ENCODE results near the gene CACNG8.

- TF ChIP-seq, protein P1, sequence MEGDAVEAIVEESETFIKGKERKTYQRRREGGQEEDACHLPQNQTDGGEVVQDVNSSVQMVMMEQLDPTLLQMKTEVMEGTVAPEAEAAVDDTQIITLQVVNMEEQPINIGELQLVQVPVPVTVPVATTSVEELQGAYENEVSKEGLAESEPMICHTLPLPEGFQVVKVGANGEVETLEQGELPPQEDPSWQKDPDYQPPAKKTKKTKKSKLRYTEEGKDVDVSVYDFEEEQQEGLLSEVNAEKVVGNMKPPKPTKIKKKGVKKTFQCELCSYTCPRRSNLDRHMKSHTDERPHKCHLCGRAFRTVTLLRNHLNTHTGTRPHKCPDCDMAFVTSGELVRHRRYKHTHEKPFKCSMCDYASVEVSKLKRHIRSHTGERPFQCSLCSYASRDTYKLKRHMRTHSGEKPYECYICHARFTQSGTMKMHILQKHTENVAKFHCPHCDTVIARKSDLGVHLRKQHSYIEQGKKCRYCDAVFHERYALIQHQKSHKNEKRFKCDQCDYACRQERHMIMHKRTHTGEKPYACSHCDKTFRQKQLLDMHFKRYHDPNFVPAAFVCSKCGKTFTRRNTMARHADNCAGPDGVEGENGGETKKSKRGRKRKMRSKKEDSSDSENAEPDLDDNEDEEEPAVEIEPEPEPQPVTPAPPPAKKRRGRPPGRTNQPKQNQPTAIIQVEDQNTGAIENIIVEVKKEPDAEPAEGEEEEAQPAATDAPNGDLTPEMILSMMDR (IDR thresholded peaks at IDR 0.05; ENCODE audit: insufficient read depth, low read depth, low read length): no peak
- no peak for TF ChIP-seq EZH2 (IDR thresholded peaks at IDR 0.05; ENCODE audit: insufficient read depth, low read length)
These were observed 54.5 kb downstream of the CACNG8 start for GRCh38 chr19:54017261-54017660.
